Measurements from ENCODE around the gene HK1. TPM values are rescaled to one million over a fixed set of nuclear protein-coding genes. Genes with fewer than 3 reads are reported as not detected.
A peak's percentile ranks its signal among the peaks of the same experiment; 100 is the strongest.
"Not testable (repeated sequence)": the region's sequence is repeated elsewhere in the genome, so short reads cannot be mapped to it uniquely, and the experiment has no call there.

The HK1 gene
- total RNA-seq, 2 experiments from 2014 or later = 126 to 127 TPM

- Mint-ChIP-seq H3K9me3 (no peaks in the 10 kb centered on the region), H3K4me1 (peaks cover 42% of the 10 kb centered on the region), H3K4me3 (peak overlapping the region; percentile 99), H3K27ac (peak overlapping the region; percentile 89), H3K27me3 (no peaks in the 10 kb centered on the region), H3K36me3 (ENCODE audit: low read depth) (peaks cover 19% of the 10 kb centered on the region)
- CTCF ChIA-PET = interaction anchor here (0.9 to 3.1 kb wide), 7 partner anchors 12 to 113 kb away, joined by 3 to 10 read pairs (median 3); no protein-coding TSS in a partner anchor
- POLR2A ChIA-PET = interaction anchor here (0.6 kb wide), 1 partner anchor 53 kb away, joined by 3 read pairs; no protein-coding TSS in a partner anchor
- DNase-seq = no peak
These were observed 38.9 kb downstream of the HK1 start for GRCh38 chr10:69317175-69317604.

GRCh38 chr10:69317626-69318105 is 39.4 kb downstream of the HK1 start:
- H3K4me3 Mint-ChIP-seq = peak overlapping the region; percentile 99
- H3K27me3 Mint-ChIP-seq = no peaks in the 10 kb centered on the region
- DNase-seq = no peak
- CTCF ChIA-PET = interaction anchor here (0.7 to 3.1 kb wide), 8 partner anchors 12 to 113 kb away, joined by 3 to 10 read pairs (median 3); no protein-coding TSS in a partner anchor
- no peaks in the 10 kb centered on the region for H3K9me3 Mint-ChIP-seq
- peak overlapping the region; percentile 89 for H3K27ac Mint-ChIP-seq
- POLR2A ChIA-PET = interaction anchor here (0.6 kb wide), 1 partner anchor 54 kb away, joined by 3 read pairs; no protein-coding TSS in a partner anchor
- H3K4me1 Mint-ChIP-seq = peaks cover 45% of the 10 kb centered on the region
- H3K36me3 Mint-ChIP-seq (ENCODE audit: low read depth) = peaks cover 19% of the 10 kb centered on the region

DNA sequence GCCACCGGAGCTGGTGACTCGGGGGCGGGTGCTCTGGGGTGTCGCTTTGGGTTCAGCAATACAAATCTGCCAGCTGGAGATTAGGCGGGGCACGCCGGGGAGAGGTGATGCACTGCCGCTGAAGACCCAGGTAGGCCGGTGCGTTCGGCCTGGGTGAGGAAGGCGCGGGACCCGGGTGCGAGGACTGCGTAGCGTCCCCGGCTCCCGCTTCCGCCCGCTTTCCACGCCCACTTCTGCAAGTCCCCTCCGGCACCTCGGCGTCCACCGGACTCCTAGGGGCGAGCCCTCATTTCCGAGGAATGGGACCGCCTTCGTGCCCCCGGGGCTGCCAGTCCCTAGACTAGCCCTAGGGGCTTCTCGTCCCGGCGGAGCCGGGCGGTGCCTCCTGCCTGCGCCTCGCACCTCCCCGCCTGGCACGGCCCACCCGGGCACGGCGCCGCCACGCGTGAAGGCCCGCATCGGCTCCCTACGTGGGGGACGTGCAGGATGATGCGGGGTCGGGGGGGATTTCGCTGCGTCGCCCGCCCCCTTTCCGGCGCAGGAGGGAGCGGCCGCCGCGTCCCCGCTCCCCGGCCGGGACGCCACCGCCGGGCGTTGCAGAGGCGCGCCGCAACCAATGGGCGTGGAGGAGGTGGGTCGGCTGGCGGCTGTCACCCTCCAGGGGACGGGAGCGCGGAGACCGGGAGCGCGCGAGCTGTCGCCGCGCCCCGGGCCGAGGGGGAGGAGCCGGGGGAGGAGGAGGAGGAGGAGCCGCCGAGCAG is 40.0 kb downstream of the HK1 start:
- DNase-seq = peak; percentile 92
- Mint-ChIP-seq H3K36me3 (ENCODE audit: low read depth) (peaks cover 19% of the 10 kb centered on the region), H3K27ac (peak overlapping the region; percentile 97), H3K4me1 (peaks cover 49% of the 10 kb centered on the region), H3K4me3 (peak overlapping the region; percentile 99), H3K27me3 (no peaks in the 10 kb centered on the region), H3K9me3 (no peaks in the 10 kb centered on the region)
- POLR2A ChIA-PET = interaction anchor here (1.3 kb wide), 1 partner anchor 9 kb away, joined by 4 read pairs; no protein-coding TSS in a partner anchor
- CTCF ChIA-PET = interaction anchor here (0.7 to 3.1 kb wide), 10 partner anchors 10 to 135 kb away, joined by 3 to 11 read pairs (median 4); no protein-coding TSS in a partner anchor

DNA sequence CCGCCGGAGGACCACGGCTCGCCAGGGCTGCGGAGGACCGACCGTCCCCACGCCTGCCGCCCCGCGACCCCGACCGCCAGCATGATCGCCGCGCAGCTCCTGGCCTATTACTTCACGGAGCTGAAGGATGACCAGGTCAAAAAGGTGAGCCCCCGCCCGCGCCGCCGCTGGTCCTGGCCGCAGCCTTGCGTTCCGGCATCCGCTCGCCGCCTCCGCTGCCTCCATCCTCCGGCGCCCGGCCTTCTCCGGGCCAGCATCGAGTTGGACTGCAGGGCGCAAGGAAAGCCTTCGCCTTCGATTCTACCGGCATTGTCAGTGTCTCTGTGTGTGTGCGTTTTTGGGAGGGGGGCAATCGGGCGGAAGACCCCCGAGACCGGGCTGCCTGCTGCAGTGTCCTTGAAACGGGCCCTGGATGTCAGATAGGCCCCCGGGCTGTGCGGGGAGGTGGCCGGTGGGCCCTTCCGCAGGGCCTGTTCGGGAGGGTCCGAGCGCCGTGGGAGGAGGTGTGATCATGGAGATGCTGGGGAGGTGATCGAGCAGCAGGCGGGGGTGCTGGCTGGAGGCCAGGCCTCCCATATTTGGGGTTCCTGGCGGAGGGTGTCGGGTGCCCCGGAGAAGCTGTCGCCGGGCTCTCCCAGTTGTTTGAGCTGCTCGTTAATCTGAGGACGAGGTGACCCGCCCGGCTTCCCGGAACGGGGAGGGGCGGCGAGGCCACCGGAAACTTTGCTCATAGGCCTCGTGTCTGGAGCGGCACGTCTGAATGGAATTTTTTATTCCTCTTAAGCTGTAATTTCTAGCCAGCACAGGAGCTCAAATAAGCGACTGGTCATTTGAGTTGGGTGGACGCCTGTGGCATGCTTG is 40.8 kb downstream of the HK1 start:
- peak overlapping the region; percentile 99 for H3K4me3 Mint-ChIP-seq
- POLR2A ChIA-PET = interaction anchor here (0.6 to 1.3 kb wide), 2 partner anchors 9 to 16 kb away, joined by 4 to 5 read pairs; no protein-coding TSS in a partner anchor
- peak; percentile 74 for DNase-seq
- H3K27ac Mint-ChIP-seq = peak overlapping the region; percentile 97
- H3K36me3 Mint-ChIP-seq (ENCODE audit: low read depth) = peaks cover 19% of the 10 kb centered on the region
- H3K27me3 Mint-ChIP-seq = no peaks in the 10 kb centered on the region
- H3K4me1 Mint-ChIP-seq = peaks cover 56% of the 10 kb centered on the region
- CTCF ChIA-PET = interaction anchor here (1.0 to 3.1 kb wide), 9 partner anchors 9 to 136 kb away, joined by 3 to 11 read pairs (median 6); no protein-coding TSS in a partner anchor
- H3K9me3 Mint-ChIP-seq = no peaks in the 10 kb centered on the region

GRCh38 chr10:69319841-69320316 is 41.6 kb downstream of the HK1 start:
- CTCF ChIA-PET = interaction anchor here (0.9 to 3.1 kb wide), 9 partner anchors 8 to 81 kb away, joined by 3 to 11 read pairs (median 6); no protein-coding TSS in a partner anchor

DNA sequence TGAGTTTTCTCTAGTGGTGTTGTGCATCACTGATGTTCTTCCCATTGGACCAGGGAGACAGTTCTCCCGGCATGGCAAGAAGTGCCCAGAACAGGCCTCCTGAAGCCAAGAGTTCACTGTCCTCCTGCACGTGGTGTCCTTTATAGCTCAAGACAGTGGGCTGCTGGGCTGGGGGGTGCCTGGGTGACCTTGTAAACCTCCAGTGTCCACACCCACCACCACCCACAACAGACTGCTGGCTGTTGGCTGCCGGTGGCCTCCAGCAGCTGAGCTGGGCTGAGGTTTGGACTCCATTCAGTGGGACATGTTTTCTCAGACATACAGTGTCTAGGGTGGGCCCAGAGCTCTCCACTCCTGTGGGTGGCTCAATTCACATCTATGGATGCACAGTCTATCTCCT is 42.2 kb downstream of the HK1 start:
- no peaks in the 10 kb centered on the region for H3K27me3 Mint-ChIP-seq
- H3K27ac Mint-ChIP-seq = peak overlapping the region; percentile 97
- H3K4me3 Mint-ChIP-seq = peak overlapping the region; percentile 99
- POLR2A ChIA-PET = no interaction called here
- no peak for DNase-seq
- H3K9me3 Mint-ChIP-seq = no peaks in the 10 kb centered on the region
- peaks cover 62% of the 10 kb centered on the region for H3K4me1 Mint-ChIP-seq
- CTCF ChIA-PET = interaction anchor here (0.9 to 2.7 kb wide), 4 partner anchors 8 to 82 kb away, joined by 4 to 11 read pairs (median 5); no protein-coding TSS in a partner anchor
- peaks cover 21% of the 10 kb centered on the region for H3K36me3 Mint-ChIP-seq (ENCODE audit: low read depth)

More at GRCh38 chr10:69319841-69320316, 41.6 kb downstream of the HK1 start:
- Mint-ChIP-seq H3K27me3 (no peaks in the 10 kb centered on the region), H3K9me3 (no peaks in the 10 kb centered on the region), H3K36me3 (ENCODE audit: low read depth) (peaks cover 21% of the 10 kb centered on the region), H3K4me3 (peak overlapping the region; percentile 99), H3K27ac (peak overlapping the region; percentile 97), H3K4me1 (peaks cover 62% of the 10 kb centered on the region)
- POLR2A ChIA-PET = interaction anchor here (0.6 to 1.3 kb wide), 2 partner anchors 8 to 15 kb away, joined by 4 to 5 read pairs; no protein-coding TSS in a partner anchor
- DNase-seq = no peak

GRCh38 chr10:69321039-69321715 is 42.9 kb downstream of the HK1 start:
- peak overlapping the region; percentile 19 for H3K27ac Mint-ChIP-seq
- no peaks in the 10 kb centered on the region for H3K27me3 Mint-ChIP-seq
- H3K36me3 Mint-ChIP-seq (ENCODE audit: low read depth) = peaks cover 22% of the 10 kb centered on the region
- no peaks in the 10 kb centered on the region for H3K9me3 Mint-ChIP-seq
- ChIA-PET CTCF (interaction anchor here (0.9 to 2.7 kb wide), 3 partner anchors 20 to 87 kb away, joined by 4 to 11 read pairs (median 4); no protein-coding TSS in a partner anchor), POLR2A (no interaction called here)
- H3K4me3 Mint-ChIP-seq = peak overlapping the region; percentile 99
- no peak for DNase-seq
- H3K4me1 Mint-ChIP-seq = peaks cover 64% of the 10 kb centered on the region

DNA sequence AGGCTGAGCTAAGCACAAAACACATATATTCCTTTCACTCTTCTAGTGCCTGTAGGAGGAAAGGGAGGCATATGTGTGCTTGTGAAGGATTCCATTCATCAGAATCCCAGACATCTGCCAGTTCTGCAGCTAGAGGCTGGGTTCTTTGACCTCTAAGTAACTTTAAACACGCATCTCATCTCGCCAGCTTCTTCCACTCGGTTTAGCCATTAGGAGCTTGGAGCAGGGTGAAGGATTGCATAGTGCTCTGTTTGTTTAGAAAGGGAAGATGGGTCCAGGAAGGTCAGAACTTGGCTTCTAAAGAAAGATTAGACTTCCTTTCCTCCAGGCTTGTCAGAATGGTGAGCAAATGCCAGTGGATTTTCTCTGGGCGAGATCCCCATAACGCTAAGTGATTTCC is 43.6 kb downstream of the HK1 start:
- no peak for DNase-seq
- Mint-ChIP-seq H3K27me3 (no peaks in the 10 kb centered on the region), H3K4me3 (no peak overlapping the region), H3K36me3 (ENCODE audit: low read depth) (peaks cover 22% of the 10 kb centered on the region), H3K4me1 (peaks cover 67% of the 10 kb centered on the region), H3K27ac (no peak overlapping the region), H3K9me3 (no peaks in the 10 kb centered on the region)
- ChIA-PET POLR2A (no interaction called here), CTCF (interaction anchor here (0.9 kb wide), 1 partner anchor 86 kb away, joined by 4 read pairs; no protein-coding TSS in a partner anchor)

- peaks cover 25% of the 10 kb centered on the region for H3K36me3 Mint-ChIP-seq (ENCODE audit: low read depth)
- H3K9me3 Mint-ChIP-seq, POLR2A ChIA-PET, H3K27me3 Mint-ChIP-seq, DNase-seq, H3K4me3 Mint-ChIP-seq, H3K27ac Mint-ChIP-seq: not testable (repeated sequence)
- CTCF ChIA-PET = interaction anchor here (0.6 to 1.5 kb wide), 3 partner anchors 11 to 193 kb away, joined by 3 to 4 read pairs (median 4); no protein-coding TSS in a partner anchor
- H3K4me1 Mint-ChIP-seq = peaks cover 68% of the 10 kb centered on the region
These were observed 44.0 kb downstream of the HK1 start for GRCh38 chr10:69322346-69322745.

DNA sequence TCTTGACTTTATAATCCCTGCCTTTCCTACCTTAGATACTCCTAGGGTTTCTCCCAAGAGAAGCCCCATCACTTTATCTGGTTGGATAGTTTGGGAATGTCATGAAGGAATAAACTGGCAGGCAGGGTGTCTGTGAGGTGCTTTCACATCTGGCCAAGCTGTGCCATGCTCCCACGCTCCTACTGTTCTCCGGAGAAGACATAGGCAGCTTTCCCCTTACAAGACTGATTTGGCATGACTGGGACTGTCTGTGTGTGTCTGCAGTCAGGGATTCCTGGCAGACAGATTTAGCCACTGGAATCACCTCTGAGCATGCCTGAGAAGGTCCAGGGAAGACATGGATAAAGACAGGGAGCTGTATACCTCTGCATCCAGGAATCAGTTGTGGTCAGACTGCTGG is 45.3 kb downstream of the HK1 start:
- H3K4me3 Mint-ChIP-seq = no peak overlapping the region
- CTCF ChIA-PET = interaction anchor here (0.6 to 2.4 kb wide), 7 partner anchors 10 to 109 kb away, joined by 3 to 7 read pairs (median 4); no protein-coding TSS in a partner anchor
- H3K36me3 Mint-ChIP-seq (ENCODE audit: low read depth) = peaks cover 28% of the 10 kb centered on the region
- POLR2A ChIA-PET = no interaction called here
- no peak for DNase-seq
- peaks cover 74% of the 10 kb centered on the region for H3K4me1 Mint-ChIP-seq
- peak overlapping the region; percentile 76 for H3K27ac Mint-ChIP-seq
- H3K9me3 Mint-ChIP-seq = no peaks in the 10 kb centered on the region
- H3K27me3 Mint-ChIP-seq = no peaks in the 10 kb centered on the region

DNA sequence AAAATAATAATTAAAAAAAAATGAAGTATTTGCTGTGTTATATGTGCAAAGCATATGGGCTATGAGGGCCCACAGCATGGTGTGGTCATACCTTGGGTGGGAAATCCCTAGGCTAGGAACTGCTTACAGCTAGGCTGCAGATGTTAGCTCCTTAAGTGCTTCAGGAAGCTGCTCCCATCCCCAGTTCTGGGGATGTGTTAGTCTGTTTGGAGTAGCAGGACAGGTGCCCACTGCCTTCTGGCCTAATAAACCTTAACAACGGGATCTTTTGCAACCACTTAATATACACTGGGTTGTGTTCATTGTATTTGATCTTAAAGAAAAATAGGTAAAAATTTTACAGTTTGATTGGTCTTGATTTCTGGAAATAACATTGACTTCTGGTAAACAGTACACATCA is 46.3 kb downstream of the HK1 start:
- CTCF ChIA-PET = interaction anchor here (0.6 to 2.4 kb wide), 3 partner anchors 18 to 95 kb away, joined by 4 to 7 read pairs (median 4); no protein-coding TSS in a partner anchor
- peaks cover 79% of the 10 kb centered on the region for H3K4me1 Mint-ChIP-seq
- POLR2A ChIA-PET = no interaction called here
- no peak for DNase-seq
- peaks cover 25% of the 10 kb centered on the region for H3K36me3 Mint-ChIP-seq (ENCODE audit: low read depth)
- no peaks in the 10 kb centered on the region for H3K9me3 Mint-ChIP-seq
- H3K27me3 Mint-ChIP-seq = no peaks in the 10 kb centered on the region
- H3K27ac Mint-ChIP-seq = peak overlapping the region; percentile 5
- H3K4me3 Mint-ChIP-seq = no peak overlapping the region

All from activated CD4-positive, alpha-beta T cell treated with anti-CD3 and anti-CD28 coated beads, Interleukin-2, amount 10 ng/mL, durations not matched to agents 7 days and 5 days (primary cell).